Testis (tissue), 3 donors: Measurements from ENCODE around the gene COMP. TPM values are rescaled to one million over a fixed set of nuclear protein-coding genes. Genes with fewer than 3 reads are reported as not detected.

Source experiments
- DNase-seq: peaks from one replicate; pipeline ENCODE4 v3.0.0-alpha.2; 2019
- H3K27ac ChIP-seq, 2 donors: fragments of 200-600 bp; sonication (generic); one replicate each; pipeline ENCODE4 v1.5.1; 2019
- H3K27me3 ChIP-seq: fragments of 200-600 bp; sonication (generic); one replicate; pipeline ENCODE4 v1.5.1; 2019
- H3K36me3 ChIP-seq: fragments of 200-600 bp; sonication (generic); one replicate; pipeline ENCODE4 v1.5.1; 2017; ENCODE audit warnings: low read depth; ENCODE audit errors: missing control alignments
- H3K4me1 ChIP-seq: fragments of 200-600 bp; sonication (generic); one replicate; pipeline ENCODE4 v1.5.1; 2019
- H3K4me3 ChIP-seq, 2 donors: fragments of 200-600 bp; sonication (generic); one replicate each; pipeline ENCODE4 v1.5.1; 2017 to 2019
- H3K9me3 ChIP-seq: fragments of 200-600 bp; sonication (generic); one replicate; pipeline ENCODE4 v1.5.1; 2017
- POLR2A ChIP-seq: fragments of 450-650 bp; IDR thresholded peaks from one replicate; pipeline ENCODE4 v1.6.1; 2017; ENCODE audit warnings: antibody characterized with exemption, mild to moderate bottlenecking, moderate library complexity
- WGBS, 2 donors: methylation state at CpG; one replicate each; pipeline ENCODE4 v1.1.5; 2018; 5-methylcytosine and 5-hydroxymethylcytosine counted together
- intact Hi-C: fragments of 100-400 bp; cut with DNase I; formaldehyde crosslinking; loops from one replicate; pipeline ENCODE4 v1.15.1; 2023; ENCODE audit warnings: low total_unique reads
- polyA plus RNA-seq: library from polyadenylated mRNA; stranded (reverse); fragments of 350-450 nt; fragmentation: Illumina TruSeq; extraction: RNeasy Lipid Tissue Mini Kit (QIAGEN cat#74804); gene quantifications from one replicate; pipeline ENCODE4 v1.2.3, GENCODE V29; 2014; ENCODE audit warnings: low read depth, low replicate concordance; ENCODE audit not compliant: insufficient read depth
- total RNA-seq, 2 donors: library from RNA; depleted of rRNA; stranded (reverse); fragments of >200 nt; gene quantifications; one replicate each; pipeline ENCODE4 v1.2.3, GENCODE V29; 2016
- TF ChIP-seq, protein P1 (sequence below), 3 experiments: fragments of 450-650 bp in 2 of 3; fragments of 200-600 bp in 1 of 3; sonication (generic) in 1 of 3; IDR thresholded peaks; one replicate each; pipeline ENCODE4 v1.5.1; 2016 to 2019; ENCODE audit warnings: antibody characterized with exemption in 3 of 3, mild to moderate bottlenecking in 2 of 3, moderate library complexity in 1 of 3

The COMP gene
- total and polyA plus RNA-seq, 3 donors from 2014 or later = 3.8 to 23.4 (median 7.1) TPM

DNA sequence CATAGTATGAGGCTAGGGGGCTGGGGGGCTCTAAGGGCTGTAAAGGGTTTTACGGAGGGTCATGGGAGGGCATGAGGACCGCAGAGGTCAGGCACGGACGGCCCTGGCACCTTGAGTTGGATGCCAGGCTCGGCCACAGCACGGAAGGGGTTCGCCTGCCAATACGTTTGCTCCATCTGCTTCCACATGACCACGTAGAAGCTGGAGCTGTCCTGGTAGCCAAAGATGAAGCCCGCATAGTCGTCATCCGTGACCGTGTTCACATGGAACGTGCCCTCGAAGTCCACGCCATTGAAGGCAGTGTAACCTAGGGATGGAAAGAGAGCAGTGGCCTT lies 6.4 kb downstream of the COMP start:
- Histone ChIP-seq H3K27me3 (no peaks in the 10 kb centered on the region), H3K4me3 (no peak overlapping the region), H3K36me3 (no peaks in the 10 kb centered on the region), H3K9me3 (no peaks in the 10 kb centered on the region), H3K27ac (no peak overlapping the region), H3K4me1 (peaks cover 8% of the 10 kb centered on the region)
- WGBS, 2 donors = 57 to 61% methylated on average over 13 to 16 of the region's 16 CpGs
- intact Hi-C loops = no loop called here
- TF ChIP-seq POLR2A = no peak
- TF ChIP-seq, protein P1, sequence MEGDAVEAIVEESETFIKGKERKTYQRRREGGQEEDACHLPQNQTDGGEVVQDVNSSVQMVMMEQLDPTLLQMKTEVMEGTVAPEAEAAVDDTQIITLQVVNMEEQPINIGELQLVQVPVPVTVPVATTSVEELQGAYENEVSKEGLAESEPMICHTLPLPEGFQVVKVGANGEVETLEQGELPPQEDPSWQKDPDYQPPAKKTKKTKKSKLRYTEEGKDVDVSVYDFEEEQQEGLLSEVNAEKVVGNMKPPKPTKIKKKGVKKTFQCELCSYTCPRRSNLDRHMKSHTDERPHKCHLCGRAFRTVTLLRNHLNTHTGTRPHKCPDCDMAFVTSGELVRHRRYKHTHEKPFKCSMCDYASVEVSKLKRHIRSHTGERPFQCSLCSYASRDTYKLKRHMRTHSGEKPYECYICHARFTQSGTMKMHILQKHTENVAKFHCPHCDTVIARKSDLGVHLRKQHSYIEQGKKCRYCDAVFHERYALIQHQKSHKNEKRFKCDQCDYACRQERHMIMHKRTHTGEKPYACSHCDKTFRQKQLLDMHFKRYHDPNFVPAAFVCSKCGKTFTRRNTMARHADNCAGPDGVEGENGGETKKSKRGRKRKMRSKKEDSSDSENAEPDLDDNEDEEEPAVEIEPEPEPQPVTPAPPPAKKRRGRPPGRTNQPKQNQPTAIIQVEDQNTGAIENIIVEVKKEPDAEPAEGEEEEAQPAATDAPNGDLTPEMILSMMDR (IDR thresholded peaks at IDR 0.05) = no peak
- DNase-seq = no peak

DNA sequence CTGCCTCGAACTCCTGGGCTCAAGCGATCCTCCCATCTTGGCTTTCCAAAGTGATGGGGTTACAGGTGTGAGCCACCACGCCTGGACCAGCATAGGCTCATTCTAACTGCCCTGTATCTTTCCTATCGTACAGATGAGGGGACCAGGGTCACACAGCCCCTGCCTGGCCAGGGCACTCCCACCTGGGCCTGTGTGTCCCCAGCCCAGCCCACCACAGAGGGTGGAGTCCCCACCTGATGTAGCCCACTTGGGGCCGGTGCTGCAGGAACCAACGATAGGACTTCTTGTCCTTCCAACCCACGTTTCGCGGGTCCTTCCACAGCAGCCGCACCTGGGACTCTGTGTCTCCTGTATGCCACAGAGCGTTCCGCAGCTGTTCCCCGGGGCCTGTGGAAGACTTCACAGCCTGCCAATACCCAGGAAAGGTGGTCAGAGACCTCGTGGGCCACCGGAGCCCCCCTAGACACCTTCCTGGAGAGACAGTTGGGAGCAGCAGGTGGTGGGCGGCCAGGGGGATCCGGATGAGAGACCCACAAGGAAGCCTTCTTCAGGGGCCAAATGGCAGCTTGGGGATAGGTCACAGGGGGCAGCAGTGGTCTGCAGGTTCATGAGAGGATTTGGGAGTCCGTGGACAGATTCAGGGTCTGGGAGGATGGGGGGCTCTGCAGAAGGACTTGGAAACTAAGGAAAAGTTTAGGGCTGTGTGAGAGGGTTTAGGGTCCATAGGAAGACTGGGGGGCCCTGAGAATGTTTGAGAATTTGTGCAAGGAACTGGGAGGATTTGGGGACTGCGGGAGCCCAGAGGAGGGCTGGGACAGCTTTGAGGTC lies 6.9 kb downstream of the COMP start:
- Histone ChIP-seq H3K4me3 (no peak overlapping the region), H3K27ac (no peak overlapping the region), H3K36me3 (no peaks in the 10 kb centered on the region), H3K9me3 (no peaks in the 10 kb centered on the region), H3K4me1 (peaks cover 2% of the 10 kb centered on the region), H3K27me3 (no peaks in the 10 kb centered on the region)
- no peak for DNase-seq
- intact Hi-C loops = no loop called here
- TF ChIP-seq, protein P1 (IDR thresholded peaks at IDR 0.05) = no peak
- TF ChIP-seq POLR2A = no peak
- WGBS, 2 donors = 82 to 87% methylated on average over 19 of the region's 19 CpGs

DNA sequence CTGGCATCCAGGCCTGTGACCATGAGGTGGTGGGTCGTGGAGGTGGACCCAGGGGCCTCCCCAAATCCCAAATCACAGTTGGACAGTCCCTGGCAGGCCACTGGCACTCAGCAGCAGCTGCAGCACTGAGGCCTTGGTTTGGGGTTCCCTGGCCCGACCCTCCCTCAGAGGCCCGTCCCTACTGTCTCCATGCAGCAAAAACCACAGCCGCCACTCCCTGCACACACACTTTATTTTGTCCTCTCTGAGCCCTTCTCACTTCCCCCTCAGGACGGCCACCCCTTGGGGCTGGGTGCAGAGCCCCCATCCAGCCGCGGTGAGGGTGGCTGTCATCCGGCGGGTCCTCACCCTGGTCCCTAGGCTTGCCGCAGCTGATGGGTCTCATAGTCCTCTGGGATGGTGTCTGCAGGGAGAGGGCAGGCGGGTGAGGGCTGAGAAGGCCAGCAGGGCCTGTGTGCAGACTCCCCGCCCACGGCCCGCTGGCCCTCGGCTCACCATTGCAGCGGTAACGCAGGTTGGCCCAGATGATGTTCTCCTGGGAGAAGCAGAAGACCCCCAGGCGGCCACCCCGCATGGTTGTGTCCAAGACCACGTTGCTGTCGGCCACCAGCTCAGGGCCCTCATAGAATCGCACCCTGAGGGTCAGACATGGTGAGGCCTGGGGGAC lies 8.4 kb downstream of the COMP start:
- Histone ChIP-seq H3K27me3 (no peaks in the 10 kb centered on the region), H3K27ac (no peak overlapping the region), H3K36me3 (no peaks in the 10 kb centered on the region), H3K4me3 (no peak overlapping the region), H3K9me3 (no peaks in the 10 kb centered on the region), H3K4me1 (peaks cover 2% of the 10 kb centered on the region)
- TF ChIP-seq, protein P1 (IDR thresholded peaks at IDR 0.05) = no peak
- TF ChIP-seq POLR2A = no peak
- DNase-seq = no peak
- intact Hi-C loops = no loop called here
- 77 to 90% methylated on average over 4 to 22 of the region's 22 CpGs for WGBS, 2 donors

DNA sequence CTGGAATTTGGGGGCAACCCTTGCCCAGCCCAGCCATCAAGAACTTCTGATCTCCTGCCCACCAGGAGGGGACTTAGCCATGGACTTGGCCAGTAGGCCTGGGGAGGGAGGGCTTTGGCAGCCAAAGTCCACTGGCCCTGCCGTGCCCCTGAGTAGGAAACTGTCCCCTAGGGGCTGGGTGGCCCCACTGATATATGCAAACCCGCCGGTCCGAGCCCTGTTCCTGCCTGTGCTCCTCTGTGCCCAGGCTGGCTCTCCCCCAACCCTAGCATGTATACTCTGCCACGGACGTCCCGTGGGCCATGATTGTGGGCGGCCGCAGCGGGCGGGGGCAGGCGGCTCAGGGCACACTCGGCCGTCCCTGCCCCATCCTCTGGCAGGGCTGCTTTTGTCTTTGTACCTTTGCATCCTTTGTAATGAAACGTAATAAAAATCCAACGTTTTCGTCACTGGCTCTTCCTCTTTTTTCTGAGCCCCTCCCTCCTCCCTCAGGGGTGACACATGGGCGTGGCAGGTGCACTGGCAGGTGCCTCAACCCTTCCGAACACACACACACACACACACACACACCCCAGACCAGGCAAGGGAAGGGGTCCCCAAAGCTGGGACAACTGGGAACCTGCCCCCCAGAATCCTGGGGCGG lies 9.1 kb downstream of the COMP start:
- intact Hi-C loops = no loop called here
- no peak overlapping the region for H3K27ac ChIP-seq
- H3K4me1 ChIP-seq = peaks cover 2% of the 10 kb centered on the region
- DNase-seq = no peak
- no peaks in the 10 kb centered on the region for H3K27me3 ChIP-seq
- H3K4me3 ChIP-seq = no peak overlapping the region
- no peaks in the 10 kb centered on the region for H3K36me3 ChIP-seq
- H3K9me3 ChIP-seq = no peaks in the 10 kb centered on the region
- 90% methylated on average over 19 to 20 of the region's 20 CpGs for WGBS, 2 donors
- TF ChIP-seq, protein P1 (IDR thresholded peaks at IDR 0.05) = no peak
- no peak for TF ChIP-seq POLR2A
